Retina (tissue), 1 donor: ENCODE measurements around the gene UBE2E3.
"Not testable (repeated sequence)": the region's sequence is repeated elsewhere in the genome, so short reads cannot be mapped to it uniquely, and the experiment has no call there.

Experiments
- DNase-seq: peaks from one replicate; pipeline ENCODE4 v3.0.0-alpha.2; 2016

Gene UBE2E3

GRCh38 chr2:181036848-181037603 is 56.6 kb downstream of the UBE2E3 start:
- DNase-seq, result no peak

- no peak for DNase-seq
These were observed 57.5 kb downstream of the UBE2E3 start for GRCh38 chr2:181037922-181038321.

- no peak for DNase-seq
These were observed 58.4 kb downstream of the UBE2E3 start for GRCh38 chr2:181038796-181039195.

- DNase-seq, result not testable (repeated sequence)
These were observed 60.4 kb downstream of the UBE2E3 start for GRCh38 chr2:181040839-181041238.

GRCh38 chr2:181041661-181042060 is 61.3 kb downstream of the UBE2E3 start:
- DNase-seq, result no peak

- DNase-seq, result no peak
These were observed 62.3 kb downstream of the UBE2E3 start for GRCh38 chr2:181042706-181043105.

- no peak for DNase-seq
These were observed 66.4 kb downstream of the UBE2E3 start for GRCh38 chr2:181046833-181047232.

GRCh38 chr2:181047829-181048228 is 67.4 kb downstream of the UBE2E3 start:
- DNase-seq, result no peak

- DNase-seq, result no peak
These were observed 71.6 kb downstream of the UBE2E3 start for GRCh38 chr2:181051861-181052522.

GRCh38 chr2:181052523-181052891 is 72.1 kb downstream of the UBE2E3 start:
- no peak for DNase-seq

- DNase-seq, result no peak
These were observed 73.9 kb downstream of the UBE2E3 start for GRCh38 chr2:181054256-181054655.

GRCh38 chr2:181054843-181055242 is 74.4 kb downstream of the UBE2E3 start:
- DNase-seq, result no peak

- DNase-seq, result no peak
These were observed 78.2 kb downstream of the UBE2E3 start for GRCh38 chr2:181058378-181059269.

GRCh38 chr2:181063696-181064095 is 83.3 kb downstream of the UBE2E3 start:
- DNase-seq, result no peak

GRCh38 chr2:181065458-181065857 is 85.1 kb downstream of the UBE2E3 start:
- DNase-seq, result no peak

GRCh38 chr2:181066333-181066732 is 85.9 kb downstream of the UBE2E3 start:
- no peak for DNase-seq

- DNase-seq, result no peak
These were observed 89.9 kb downstream of the UBE2E3 start for GRCh38 chr2:181070119-181070835.

- no peak for DNase-seq
These were observed 90.4 kb downstream of the UBE2E3 start for GRCh38 chr2:181070836-181071200.

GRCh38 chr2:181072486-181073235 is 92.3 kb downstream of the UBE2E3 start:
- DNase-seq, result no peak

- DNase-seq, result no peak
These were observed 93.5 kb downstream of the UBE2E3 start for GRCh38 chr2:181073896-181074295.

- DNase-seq, result no peak
These were observed 94.1 kb downstream of the UBE2E3 start for GRCh38 chr2:181074457-181074856.

GRCh38 chr2:181076658-181077057 is 96.3 kb downstream of the UBE2E3 start:
- DNase-seq, result no peak
